Left ventricle myocardium inferior (tissue), 1 donor: ENCODE data around the gene ADAMTS8. TPM values are rescaled to one million over a fixed set of nuclear protein-coding genes. Genes with fewer than 3 reads are reported as not detected.

Experiments
- DNase-seq: peaks from one replicate; pipeline ENCODE4 v3.0.0-alpha.2; 2020
- H3K27ac ChIP-seq: fragments of 200-600 bp; replicated peaks from 2 replicates; pipeline ENCODE4 v1.8.0; 2021
- H3K27me3 ChIP-seq: fragments of 200-600 bp; 2 replicates; pipeline ENCODE4 v1.8.0; 2021; ENCODE audit warnings: low read depth
- H3K36me3 ChIP-seq: fragments of 200-600 bp; 2 replicates; pipeline ENCODE4 v1.8.0; 2021
- H3K4me1 ChIP-seq: fragments of 200-600 bp; 2 replicates; pipeline ENCODE4 v1.8.0; 2021
- H3K4me3 ChIP-seq: fragments of 200-600 bp; 2 replicates; pipeline ENCODE4 v1.8.0; 2021; ENCODE audit warnings: mild to moderate bottlenecking, moderate library complexity
- H3K9me3 ChIP-seq: fragments of 200-600 bp; replicated peaks from 2 replicates; pipeline ENCODE4 v1.8.0; 2021
- CTCF ChIP-seq: fragments of 200-600 bp; IDR thresholded peaks from 2 replicates; pipeline ENCODE4 v1.8.0; 2021; ENCODE audit warnings: antibody characterized with exemption, mild to moderate bottlenecking, borderline replicate concordance
- intact Hi-C: fragments of 100-400 bp; cut with micrococcal nuclease; formaldehyde crosslinking; loops from one replicate; pipeline ENCODE4 v1.11.0; 2022
- total RNA-seq: library from RNA; stranded (reverse); fragmentation: NEBNext Ultra II Directional; extraction: Animal tissue kit (Norgen Biotek cat#: 25700); gene quantifications from one replicate; pipeline ENCODE4 v1.2.1, GENCODE V29; 2021
- donor health status: DM: no; HTN: yes; CAD: no; lungs with severe emphysema.

Gene ADAMTS8
- total RNA-seq, 1 donor from 2014 or later = 0.85 TPM

DNA sequence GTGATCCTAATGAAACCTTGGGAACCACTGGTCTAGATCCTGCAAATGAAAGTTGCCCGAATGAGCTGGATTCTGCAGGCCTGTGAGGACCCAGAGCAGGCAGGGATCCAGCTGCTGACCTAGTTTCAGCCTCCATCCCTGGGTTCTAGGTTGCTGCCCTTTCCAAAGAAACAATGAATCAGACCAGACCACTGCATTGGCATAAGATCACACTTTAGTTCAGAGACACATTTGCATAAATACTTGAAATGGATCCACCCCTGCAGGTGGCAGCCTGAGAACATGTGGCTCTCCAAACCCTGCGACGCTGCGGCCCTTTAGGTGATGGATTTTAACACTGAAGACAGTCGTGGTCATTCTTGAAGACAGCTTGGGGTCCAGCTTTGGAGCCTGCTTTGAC lies 23.7 kb downstream of the ADAMTS8 start:
- TF ChIP-seq CTCF = no peak
- Histone ChIP-seq H3K4me1 (peaks cover 41% of the 10 kb centered on the region), H3K36me3 (no peaks in the 10 kb centered on the region), H3K27me3 (no peaks in the 10 kb centered on the region), H3K9me3 (no peaks in the 10 kb centered on the region), H3K27ac (no peak overlapping the region), H3K4me3 (no peak overlapping the region)
- intact Hi-C loops = no loop called here
- DNase-seq = no peak

DNA sequence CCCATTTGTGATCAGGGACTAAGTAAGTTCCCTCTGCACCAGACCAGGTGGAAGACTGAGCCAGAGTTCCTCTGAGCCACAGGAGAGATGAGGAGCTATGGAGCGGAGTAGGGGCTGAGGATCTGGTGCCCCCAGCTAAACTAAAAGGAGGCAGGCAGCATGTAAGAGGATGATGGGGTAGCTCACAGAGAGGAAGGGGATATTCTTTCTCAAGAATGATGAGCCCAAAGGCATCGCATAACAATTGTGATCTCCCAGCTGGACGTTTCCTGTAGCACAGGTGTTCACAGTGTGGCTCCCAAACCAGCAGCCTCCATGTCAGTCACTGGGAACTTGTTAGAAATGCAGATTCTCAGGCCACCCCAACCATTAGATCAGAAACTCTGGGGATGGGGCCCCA lies 24.4 kb downstream of the ADAMTS8 start:
- Histone ChIP-seq H3K27ac (peak overlapping the region; percentile 58), H3K4me3 (no peak overlapping the region), H3K9me3 (no peaks in the 10 kb centered on the region), H3K4me1 (peaks cover 41% of the 10 kb centered on the region), H3K27me3 (no peaks in the 10 kb centered on the region), H3K36me3 (no peaks in the 10 kb centered on the region)
- intact Hi-C loops = no loop called here
- no peak for DNase-seq
- TF ChIP-seq CTCF = no peak

DNA sequence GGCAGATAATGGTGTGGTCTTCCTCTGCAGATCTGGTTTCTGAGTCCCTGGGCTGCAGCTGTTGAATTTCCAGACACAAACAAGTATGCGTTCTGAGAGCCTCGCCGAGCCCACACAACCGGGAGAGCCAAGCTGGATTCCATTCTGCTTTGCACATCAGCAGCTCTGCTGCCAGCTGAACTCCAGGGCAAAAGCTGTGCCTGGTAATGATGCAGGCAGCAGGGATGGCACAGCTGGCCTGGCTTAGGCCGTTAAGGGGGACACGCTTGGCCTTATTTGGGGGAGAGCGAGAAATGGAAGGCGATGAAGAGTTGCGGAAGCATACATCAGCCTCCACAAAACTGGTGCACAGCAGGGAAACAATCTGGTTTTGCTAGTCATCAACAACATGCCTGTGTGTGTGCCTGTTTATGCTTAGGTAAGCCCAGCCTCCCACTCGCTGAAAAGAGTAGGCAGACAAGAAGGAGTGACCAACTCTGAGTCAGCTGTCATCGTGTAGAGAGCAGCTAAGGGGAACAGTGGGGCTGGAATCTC lies 25.1 kb downstream of the ADAMTS8 start:
- no peaks in the 10 kb centered on the region for H3K9me3 ChIP-seq
- H3K27ac ChIP-seq = peak overlapping the region; percentile 58
- intact Hi-C loops = no loop called here
- H3K4me1 ChIP-seq = peaks cover 39% of the 10 kb centered on the region
- H3K27me3 ChIP-seq = peaks cover 4% of the 10 kb centered on the region
- TF ChIP-seq CTCF = no peak
- no peak overlapping the region for H3K4me3 ChIP-seq
- H3K36me3 ChIP-seq = no peaks in the 10 kb centered on the region
- peak; percentile 53 for DNase-seq

- intact Hi-C loops = no loop called here
- peaks cover 32% of the 10 kb centered on the region for H3K4me1 ChIP-seq
These were observed 25.8 kb downstream of the ADAMTS8 start for GRCh38 chr11:130402570-130402969.

DNA sequence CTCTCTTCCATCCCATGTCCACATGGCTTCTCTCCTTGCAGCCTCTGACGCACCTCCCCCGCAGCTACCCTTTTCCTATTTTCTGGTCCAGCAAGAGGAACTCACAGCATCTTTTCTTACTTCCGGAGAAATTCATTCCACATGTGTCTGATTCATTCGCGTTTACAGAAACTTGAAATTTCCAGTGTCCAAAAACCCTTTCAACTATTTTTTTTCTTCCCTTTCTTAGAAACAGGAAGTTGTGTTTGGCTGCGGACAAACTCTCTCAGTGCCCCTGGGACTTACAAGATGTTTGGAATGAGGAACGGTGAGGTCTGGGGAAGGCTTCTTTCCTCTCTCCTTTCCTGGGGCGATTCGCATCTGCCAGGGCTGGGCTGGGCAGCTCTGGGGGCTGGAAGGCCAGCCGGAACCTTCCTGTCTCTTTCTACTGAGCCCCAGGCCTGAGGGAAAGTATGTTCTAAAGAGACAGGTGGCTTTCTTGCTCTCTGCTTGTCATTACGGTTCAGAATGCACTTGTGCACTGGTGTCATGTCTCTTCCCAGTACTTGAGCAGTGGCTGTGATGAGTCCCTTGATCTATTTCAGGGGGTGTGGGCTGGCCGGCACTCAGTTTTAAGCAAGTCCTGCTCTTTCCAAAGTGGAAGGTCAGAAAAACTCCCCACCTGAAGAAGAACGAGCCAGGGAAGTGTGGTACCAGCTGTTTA lies 27.5 kb downstream of the ADAMTS8 start:
- Histone ChIP-seq H3K4me1 (peaks cover 30% of the 10 kb centered on the region), H3K27ac (peak overlapping the region; percentile 57), H3K36me3 (no peaks in the 10 kb centered on the region), H3K27me3 (peaks cover 5% of the 10 kb centered on the region), H3K9me3 (no peaks in the 10 kb centered on the region), H3K4me3 (no peak overlapping the region)
- intact Hi-C loops = no loop called here
- no peak for TF ChIP-seq CTCF
- no peak for DNase-seq

More at GRCh38 chr11:130402570-130402969, 25.8 kb downstream of the ADAMTS8 start:
- Histone ChIP-seq H3K9me3 (no peaks in the 10 kb centered on the region), H3K4me3 (no peak overlapping the region), H3K27ac (peak overlapping the region; percentile 58), H3K36me3 (no peaks in the 10 kb centered on the region), H3K27me3 (peaks cover 5% of the 10 kb centered on the region)
- no peak for TF ChIP-seq CTCF
- no peak for DNase-seq
